HepG2 (cell line): Measurements from ENCODE around the gene ENKUR.

ENCODE experiments used
- CTCF ChIP-seq: sonication (generic); formaldehyde crosslinking; IDR thresholded peaks from 2 replicates; pipeline ENCODE4 v1.5.0; 2020; ENCODE audit warnings: mild to moderate bottlenecking, missing genetic modification reagents, moderate library complexity
- ELF4 ChIP-seq: sonication (generic); formaldehyde crosslinking; IDR thresholded peaks from 2 replicates; pipeline ENCODE4 v1.5.0; 2020; ENCODE audit warnings: missing genetic modification reagents, mild to moderate bottlenecking, moderate library complexity, borderline replicate concordance
- FOXA1 ChIP-seq, 2 experiments: fragments of 450-650 bp in 1 of 2; sonication (generic) in 1 of 2; formaldehyde crosslinking in 1 of 2; IDR thresholded peaks; 2 replicates each; pipeline versions ENCODE4 v1.4.0 to v1.6.1; 2016 to 2020; ENCODE audit warnings: missing genetic modification reagents in 1 of 2
- NR3C1 ChIP-seq: sonication (generic); formaldehyde crosslinking; IDR thresholded peaks from 2 replicates; pipeline ENCODE4 v1.4.0; 2020; ENCODE audit warnings: missing genetic modification reagents
- SMC3 ChIP-seq: IDR thresholded peaks from 2 replicates; pipeline ENCODE4 v1.6.1; 2011; ENCODE audit warnings: low read length, improper control_type of control experiment

GRCh38 chr10:24953675-24954074 is 62.3 kb downstream of the ENKUR start:
- TF ChIP-seq ELF4 (no peak), NR3C1 (CRISPR knock-in tag) (no peak), CTCF (CRISPR knock-in tag) (no peak), SMC3 (no peak), FOXA1 (IDR thresholded peaks at IDR 0.05) (no peak), FOXA1 (CRISPR knock-in tag; IDR thresholded peaks at IDR 0.05) (no peak)
